ENCODE data around the gene CASTOR1.

CASTOR1 gene

GRCh38 chr22:30297991-30298701 lies 8.8 kb upstream of the CASTOR1 start:
- no peak for DNase-seq

- no peak for DNase-seq
Observed at GRCh38 chr22:30297276-30297990, 8.1 kb upstream of the CASTOR1 start.

GRCh38 chr22:30296833-30297232 lies 7.5 kb upstream of the CASTOR1 start:
- no peak for DNase-seq

GRCh38 chr22:30296324-30296723 lies 7.0 kb upstream of the CASTOR1 start:
- DNase-seq = no peak

GRCh38 chr22:30295576-30295975 lies 6.3 kb upstream of the CASTOR1 start:
- no peak for DNase-seq

- no peak for DNase-seq
Observed at GRCh38 chr22:30294830-30295229, 5.5 kb upstream of the CASTOR1 start.

- no peak for DNase-seq
Observed at GRCh38 chr22:30294066-30294465, 4.8 kb upstream of the CASTOR1 start.

- no peak for DNase-seq
Observed at GRCh38 chr22:30293026-30293425, 3.7 kb upstream of the CASTOR1 start.

- DNase-seq = no peak
Observed at GRCh38 chr22:30292069-30292970, 3.0 kb upstream of the CASTOR1 start.

- no peak for DNase-seq
Observed at GRCh38 chr22:30291058-30291892, 2.0 kb upstream of the CASTOR1 start.

GRCh38 chr22:30290342-30291057 lies 1.2 kb upstream of the CASTOR1 start:
- DNase-seq = no peak

GRCh38 chr22:30289980-30290313 lies 642 bp upstream of the CASTOR1 start:
- no peak for DNase-seq

GRCh38 chr22:30288419-30289140 lies 725 bp downstream of the CASTOR1 start:
- no peak for DNase-seq

GRCh38 chr22:30287648-30288418 lies 1.5 kb downstream of the CASTOR1 start:
- DNase-seq = peak; percentile 94

GRCh38 chr22:30286813-30287647 lies 2.3 kb downstream of the CASTOR1 start:
- peak; percentile 93 to 95 for DNase-seq

GRCh38 chr22:30286331-30286730 lies 3.0 kb downstream of the CASTOR1 start:
- DNase-seq = no peak

GRCh38 chr22:30285846-30286200 lies 3.5 kb downstream of the CASTOR1 start:
- no peak for DNase-seq

GRCh38 chr22:30285176-30285845 lies 4.0 kb downstream of the CASTOR1 start:
- no peak for DNase-seq

GRCh38 chr22:30284666-30285065 lies 4.6 kb downstream of the CASTOR1 start:
- no peak for DNase-seq

Data from activated T-cell treated with anti-CD3 and anti-CD28 coated beads, Interleukin-2, amount 50 U/mL, for 48 hours (primary cell).